ENCODE measurements around the gene CHN2. TPM values are rescaled to one million over a fixed set of nuclear protein-coding genes. Genes with fewer than 3 reads are reported as not detected.

Gene CHN2
- total RNA-seq, 2 experiments from 2014 or later: 2.1 to 3.5 TPM

GRCh38 chr7:29422829-29423228 is 228.3 kb downstream of the CHN2 start:
- Histone ChIP-seq H3K27ac (ENCODE audit: low read depth in 1 of 2, low read length in 2 of 2) (no peak overlapping the region), H3K4me1 (ENCODE audit: insufficient read depth, low read length) (no peaks in the 10 kb centered on the region), H3K27me3 (ENCODE audit: control insufficient read depth in 1 of 2, insufficient read depth in 2 of 2, low read length in 2 of 2) (no peaks in the 10 kb centered on the region), H3K9me3 (ENCODE audit: control insufficient read depth in 1 of 2, insufficient read depth in 1 of 2, low read length in 2 of 2) (no peaks in the 10 kb centered on the region), H3K36me3 (ENCODE audit: insufficient read depth, low read length) (no peaks in the 10 kb centered on the region), H3K4me3 (ENCODE audit: low read length) (no peak overlapping the region)
- Mint-ChIP-seq H3K36me3 (ENCODE audit: low read depth) (no peaks in the 10 kb centered on the region), H3K9me3 (no peaks in the 10 kb centered on the region), H3K27me3 (no peaks in the 10 kb centered on the region), H3K4me1 (ENCODE audit: low read depth) (no peaks in the 10 kb centered on the region), H3K4me3 (no peak overlapping the region), H3K27ac (no peak overlapping the region)
- POLR2A ChIA-PET: no interaction called here
- CTCF ChIA-PET: no interaction called here
- no peak for TF ChIP-seq CTCF (IDR thresholded peaks at IDR 0.05)
- intact Hi-C loops (cut with DNase I, micrococcal nuclease): no loop called here
- ATAC-seq (ENCODE audit: poor library complexity) (no peak), DNase-seq (no peak)

GRCh38 chr7:29424295-29424983 is 229.9 kb downstream of the CHN2 start:
- H3K9me3 Mint-ChIP-seq: no peaks in the 10 kb centered on the region
- no peaks in the 10 kb centered on the region for H3K36me3 ChIP-seq (ENCODE audit: insufficient read depth, low read length)
- H3K4me3 Mint-ChIP-seq: no peak overlapping the region
- no peak overlapping the region for H3K4me3 ChIP-seq (ENCODE audit: low read length)
- H3K27ac ChIP-seq (ENCODE audit: low read depth in 1 of 2, low read length in 2 of 2): no peak overlapping the region
- H3K27ac Mint-ChIP-seq: no peak overlapping the region
- H3K27me3 ChIP-seq (ENCODE audit: control insufficient read depth in 1 of 2, insufficient read depth in 2 of 2, low read length in 2 of 2): no peaks in the 10 kb centered on the region
- CTCF ChIA-PET: no interaction called here
- intact Hi-C loops (cut with DNase I, micrococcal nuclease): no loop called here
- POLR2A ChIA-PET: no interaction called here
- no peaks in the 10 kb centered on the region for H3K4me1 Mint-ChIP-seq (ENCODE audit: low read depth)
- H3K4me1 ChIP-seq (ENCODE audit: insufficient read depth, low read length): no peaks in the 10 kb centered on the region
- ATAC-seq (ENCODE audit: poor library complexity): no peak
- no peaks in the 10 kb centered on the region for H3K27me3 Mint-ChIP-seq
- TF ChIP-seq CTCF (IDR thresholded peaks at IDR 0.05): no peak
- no peaks in the 10 kb centered on the region for H3K9me3 ChIP-seq (ENCODE audit: control insufficient read depth in 1 of 2, insufficient read depth in 1 of 2, low read length in 2 of 2)
- no peaks in the 10 kb centered on the region for H3K36me3 Mint-ChIP-seq (ENCODE audit: low read depth)
- no peak for DNase-seq

- H3K9me3 ChIP-seq (ENCODE audit: control insufficient read depth in 1 of 2, insufficient read depth in 1 of 2, low read length in 2 of 2): no peaks in the 10 kb centered on the region
- TF ChIP-seq CTCF (IDR thresholded peaks at IDR 0.05): no peak
- no peak for ATAC-seq (ENCODE audit: poor library complexity)
- H3K36me3 ChIP-seq (ENCODE audit: insufficient read depth, low read length): no peaks in the 10 kb centered on the region
- ChIA-PET POLR2A (no interaction called here), CTCF (no interaction called here)
- no peaks in the 10 kb centered on the region for H3K4me1 Mint-ChIP-seq (ENCODE audit: low read depth)
- H3K36me3 Mint-ChIP-seq (ENCODE audit: low read depth): no peaks in the 10 kb centered on the region
- no peak overlapping the region for H3K27ac Mint-ChIP-seq
- H3K27me3 Mint-ChIP-seq: no peaks in the 10 kb centered on the region
- no peaks in the 10 kb centered on the region for H3K27me3 ChIP-seq (ENCODE audit: control insufficient read depth in 1 of 2, insufficient read depth in 2 of 2, low read length in 2 of 2)
- intact Hi-C loops (cut with DNase I, micrococcal nuclease): no loop called here
- H3K4me3 Mint-ChIP-seq: no peak overlapping the region
- no peak overlapping the region for H3K27ac ChIP-seq (ENCODE audit: low read depth in 1 of 2, low read length in 2 of 2)
- no peaks in the 10 kb centered on the region for H3K9me3 Mint-ChIP-seq
- no peaks in the 10 kb centered on the region for H3K4me1 ChIP-seq (ENCODE audit: insufficient read depth, low read length)
- DNase-seq: no peak
- no peak overlapping the region for H3K4me3 ChIP-seq (ENCODE audit: low read length)
These were observed 230.4 kb downstream of the CHN2 start for GRCh38 chr7:29424984-29425309.

All from CD4-positive, alpha-beta T cell (primary cell).